ENCODE data around the gene LYPD5. TPM values are rescaled to one million over a fixed set of nuclear protein-coding genes. Genes with fewer than 3 reads are reported as not detected.

The LYPD5 gene
- total and polyA plus RNA-seq, 4 experiments from 2014 or later = 0.27 to 0.97 (median 0.50) TPM

- Mint-ChIP-seq H3K27ac (peak overlapping the region; percentile 77 to 97 (median 95)), H3K36me3 (no peaks in the 10 kb centered on the region), H3K4me1 (peaks cover 32 to 60% (median 43%) of the 10 kb centered on the region in 4 donors), H3K27me3 (peaks cover 0 to 2% of the 10 kb centered on the region in 2 donors), H3K4me3 (peak overlapping the region; percentile 65 to 86 (median 78)), H3K9me3 (peaks cover 0 to 1% (median 0%) of the 10 kb centered on the region in 8 donors)
- Histone ChIP-seq H3K27me3 (ENCODE audit: insufficient read depth, low read length) (no peaks in the 10 kb centered on the region), H3K9me3 (ENCODE audit: control insufficient read depth in 1 of 2, low read length in 2 of 2) (no peaks in the 10 kb centered on the region), H3K4me1 (ENCODE audit: insufficient read depth, low read length) (peaks cover 54% of the 10 kb centered on the region), H3K36me3 (ENCODE audit: insufficient read depth, low read length) (no peaks in the 10 kb centered on the region), H3K4me3 (ENCODE audit: low read length in 2 of 2) (peak overlapping the region in 1 of 2 donors; percentile 7), H3K27ac (ENCODE audit: low read depth, low read length) (peak overlapping the region; percentile 46)
- ChIA-PET CTCF (ENCODE audit: partially characterized antibody) (interaction anchor here (0.6 to 4.3 kb wide), 10 partner anchors 8 to 116 kb away, joined by 3 to 65 read pairs (median 4); partner anchors contain the start of gene SMG9), POLR2A (ENCODE audit: partially characterized antibody) (interaction anchor here (0.8 to 2.3 kb wide), 9 partner anchors 9 to 230 kb away, joined by 3 to 22 read pairs (median 5); partner anchors contain the start of gene SMG9)
- DNase-seq = peak; percentile 45 to 76 (median 54)
- intact Hi-C loops (cut with micrococcal nuclease) = loop anchor here (2.0 to 10.0 kb wide), 3 partner anchors 24 to 220 kb away; no protein-coding TSS in a partner anchor
These were observed 17.8 kb downstream of the LYPD5 start for GRCh38 chr19:43784241-43784980.

- peaks cover 37 to 67% (median 49%) of the 10 kb centered on the region in 4 donors for H3K4me1 Mint-ChIP-seq
- H3K4me1 ChIP-seq (ENCODE audit: insufficient read depth, low read length) = peaks cover 62% of the 10 kb centered on the region
- intact Hi-C loops (cut with micrococcal nuclease) = loop anchor here (2.0 to 10.0 kb wide), 3 partner anchors 25 to 219 kb away; no protein-coding TSS in a partner anchor
- H3K36me3 Mint-ChIP-seq = no peaks in the 10 kb centered on the region
- peak overlapping the region in 1 of 2 donors; percentile 7 for H3K4me3 ChIP-seq (ENCODE audit: low read length in 2 of 2)
- H3K4me3 Mint-ChIP-seq = peak overlapping the region; percentile 51 to 86 (median 78)
- H3K9me3 Mint-ChIP-seq = peaks cover 0 to 1% (median 0%) of the 10 kb centered on the region in 8 donors
- H3K27me3 Mint-ChIP-seq = no peaks in the 10 kb centered on the region
- no peaks in the 10 kb centered on the region for H3K36me3 ChIP-seq (ENCODE audit: insufficient read depth, low read length)
- H3K27me3 ChIP-seq (ENCODE audit: insufficient read depth, low read length) = no peaks in the 10 kb centered on the region
- peak overlapping the region; percentile 46 for H3K27ac ChIP-seq (ENCODE audit: low read depth, low read length)
- CTCF ChIA-PET (ENCODE audit: partially characterized antibody) = interaction anchor here (2.3 kb wide), 1 partner anchor 115 kb away, joined by 13 read pairs; no protein-coding TSS in a partner anchor
- DNase-seq = no peak
- no peaks in the 10 kb centered on the region for H3K9me3 ChIP-seq (ENCODE audit: control insufficient read depth in 1 of 2, low read length in 2 of 2)
- H3K27ac Mint-ChIP-seq = peak overlapping the region; percentile 77 to 97 (median 95)
- POLR2A ChIA-PET (ENCODE audit: partially characterized antibody) = interaction anchor here (1.8 to 2.3 kb wide), 3 partner anchors 18 to 32 kb away, joined by 5 to 18 read pairs (median 12); partner anchors contain the start of gene SMG9
These were observed 18.6 kb downstream of the LYPD5 start for GRCh38 chr19:43783636-43784035.

DNA sequence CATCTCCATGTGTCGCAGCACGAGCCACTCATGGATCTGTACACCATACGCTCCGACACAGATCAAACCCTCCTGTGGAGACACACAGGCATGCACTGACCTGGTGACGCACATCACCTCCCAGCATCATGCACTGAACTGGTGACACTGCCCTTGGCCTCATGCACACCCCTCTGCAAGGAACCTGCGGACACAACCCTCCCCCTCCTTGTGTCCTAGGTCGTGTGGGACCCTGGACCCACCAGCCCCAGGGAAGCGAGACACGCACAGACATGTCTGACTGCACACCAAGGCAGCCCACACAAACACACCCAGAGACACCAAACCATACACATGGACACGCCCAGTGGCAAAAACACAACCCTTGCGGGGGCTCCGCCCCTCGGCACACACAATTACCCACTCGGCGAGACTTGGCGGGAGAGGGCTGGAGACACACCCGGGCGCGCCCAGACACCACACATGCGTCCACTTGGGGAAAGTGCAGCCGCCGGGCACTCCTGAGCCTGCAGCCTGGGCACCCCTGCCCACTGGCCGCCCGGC, 19.5 kb downstream of the LYPD5 start:
- POLR2A ChIA-PET (ENCODE audit: partially characterized antibody) = interaction anchor here (3.2 kb wide), 1 partner anchor 37 kb away, joined by 13 read pairs; no protein-coding TSS in a partner anchor
- intact Hi-C loops (cut with micrococcal nuclease) = loop anchor here (10.0 kb wide), 1 partner anchor 218 kb away; no protein-coding TSS in a partner anchor
- Histone ChIP-seq H3K36me3 (ENCODE audit: insufficient read depth, low read length) (no peaks in the 10 kb centered on the region), H3K4me1 (ENCODE audit: insufficient read depth, low read length) (peaks cover 71% of the 10 kb centered on the region), H3K9me3 (ENCODE audit: control insufficient read depth in 1 of 2, low read length in 2 of 2) (no peaks in the 10 kb centered on the region), H3K27ac (ENCODE audit: low read depth, low read length) (no peak overlapping the region), H3K4me3 (ENCODE audit: low read length in 2 of 2) (no peak overlapping the region), H3K27me3 (ENCODE audit: insufficient read depth, low read length) (no peaks in the 10 kb centered on the region)
- Mint-ChIP-seq H3K9me3 (peaks cover 0 to 1% (median 0%) of the 10 kb centered on the region in 8 donors), H3K36me3 (no peaks in the 10 kb centered on the region), H3K4me3 (peak overlapping the region; percentile 52 to 92 (median 84)), H3K27ac (peak overlapping the region; percentile 43 to 96 (median 93)), H3K4me1 (peaks cover 44 to 76% (median 57%) of the 10 kb centered on the region in 4 donors), H3K27me3 (no peaks in the 10 kb centered on the region)
- peak in 2 of 5 donors; percentile 33 to 46 for DNase-seq
- CTCF ChIA-PET (ENCODE audit: partially characterized antibody) = interaction anchor here (1.4 kb wide), 1 partner anchor 114 kb away, joined by 3 read pairs; no protein-coding TSS in a partner anchor

DNA sequence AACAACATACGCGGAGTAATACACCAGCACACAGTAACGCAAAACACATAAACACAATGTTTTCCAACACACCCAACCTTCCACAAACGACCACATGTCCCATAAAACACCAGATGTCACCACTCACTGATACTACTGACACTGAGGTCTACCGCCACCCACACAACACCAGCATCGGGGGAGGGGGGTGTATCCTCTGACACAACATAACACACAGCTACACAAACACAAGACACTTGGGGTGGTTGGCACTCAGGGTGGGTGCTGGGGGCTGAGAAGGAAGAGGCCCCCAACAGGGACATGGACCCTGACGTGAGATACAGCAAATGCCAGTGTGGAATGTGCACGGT, 20.0 kb downstream of the LYPD5 start:
- Mint-ChIP-seq H3K27ac (peak overlapping the region; percentile 14 to 96 (median 91)), H3K4me1 (peaks cover 47 to 81% (median 61%) of the 10 kb centered on the region in 4 donors), H3K27me3 (no peaks in the 10 kb centered on the region), H3K4me3 (peak overlapping the region; percentile 52 to 92 (median 84)), H3K9me3 (peaks cover 0 to 1% (median 0%) of the 10 kb centered on the region in 8 donors), H3K36me3 (peaks cover 0 to under 1% of the 10 kb centered on the region in 2 donors)
- no peak overlapping the region for H3K27ac ChIP-seq (ENCODE audit: low read depth, low read length)
- DNase-seq = no peak
- intact Hi-C loops (cut with micrococcal nuclease) = loop anchor here (10.0 kb wide), 1 partner anchor 217 kb away; no protein-coding TSS in a partner anchor
- H3K4me1 ChIP-seq (ENCODE audit: insufficient read depth, low read length) = peaks cover 76% of the 10 kb centered on the region
- H3K4me3 ChIP-seq (ENCODE audit: low read length in 2 of 2) = no peak overlapping the region
- H3K27me3 ChIP-seq (ENCODE audit: insufficient read depth, low read length) = no peaks in the 10 kb centered on the region
- no peaks in the 10 kb centered on the region for H3K9me3 ChIP-seq (ENCODE audit: control insufficient read depth in 1 of 2, low read length in 2 of 2)
- no peaks in the 10 kb centered on the region for H3K36me3 ChIP-seq (ENCODE audit: insufficient read depth, low read length)
- ChIA-PET CTCF (ENCODE audit: partially characterized antibody) (interaction anchor here (0.9 to 8.1 kb wide), 3 partner anchors 16 to 114 kb away, joined by 3 to 94 read pairs (median 3); no protein-coding TSS in a partner anchor), POLR2A (ENCODE audit: partially characterized antibody) (interaction anchor here (3.2 to 7.8 kb wide), 3 partner anchors 15 to 37 kb away, joined by 13 to 106 read pairs (median 104); partner anchors contain the start of gene SMG9)

DNA sequence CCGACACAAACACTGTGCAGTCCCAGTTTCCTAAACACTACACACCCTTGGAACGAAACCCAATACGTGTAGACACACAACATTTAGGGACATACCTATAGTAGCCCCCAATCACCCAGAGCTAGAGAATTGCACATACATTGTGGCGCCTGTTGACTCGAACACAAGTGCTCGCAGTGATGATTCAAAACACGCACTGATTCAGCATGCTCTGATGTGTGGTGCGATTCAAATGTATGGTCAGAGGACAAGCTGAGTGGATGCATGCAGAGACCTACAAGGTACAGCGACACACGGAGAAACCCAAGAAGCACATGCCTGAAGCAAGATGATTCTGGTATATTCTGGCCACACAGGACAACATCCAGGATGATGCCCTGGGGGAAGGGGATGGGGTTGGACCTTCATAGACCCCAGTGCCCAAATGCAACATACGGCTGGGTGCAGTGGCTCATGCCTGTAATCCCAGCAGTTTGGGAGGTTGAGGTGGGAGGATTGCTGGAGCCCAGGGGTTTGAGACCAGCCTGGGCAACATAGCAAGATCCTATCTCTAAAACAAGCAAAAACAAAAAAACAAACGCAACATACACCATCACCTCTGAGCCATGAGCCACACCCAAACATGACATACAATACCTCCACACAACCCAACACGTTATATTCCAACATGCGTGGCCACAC, 20.5 kb downstream of the LYPD5 start:
- no peak for DNase-seq
- Histone ChIP-seq H3K9me3 (ENCODE audit: control insufficient read depth in 1 of 2, low read length in 2 of 2) (no peaks in the 10 kb centered on the region), H3K27ac (ENCODE audit: low read depth, low read length) (peak overlapping the region; percentile 67), H3K4me3 (ENCODE audit: low read length in 2 of 2) (no peak overlapping the region), H3K36me3 (ENCODE audit: insufficient read depth, low read length) (no peaks in the 10 kb centered on the region), H3K27me3 (ENCODE audit: insufficient read depth, low read length) (no peaks in the 10 kb centered on the region), H3K4me1 (ENCODE audit: insufficient read depth, low read length) (peaks cover 81% of the 10 kb centered on the region)
- ChIA-PET CTCF (ENCODE audit: partially characterized antibody) (interaction anchor here (0.9 to 8.1 kb wide), 3 partner anchors 15 to 113 kb away, joined by 3 to 94 read pairs (median 3); no protein-coding TSS in a partner anchor), POLR2A (ENCODE audit: partially characterized antibody) (interaction anchor here (1.0 to 7.8 kb wide), 5 partner anchors 14 to 36 kb away, joined by 3 to 106 read pairs (median 13); partner anchors contain the start of gene SMG9)
- Mint-ChIP-seq H3K4me3 (peak overlapping the region; percentile 82 to 92 (median 86)), H3K9me3 (peaks cover 0 to 1% (median 0%) of the 10 kb centered on the region in 8 donors), H3K27me3 (no peaks in the 10 kb centered on the region), H3K36me3 (peaks cover 0 to 5% of the 10 kb centered on the region in 2 donors), H3K27ac (peak overlapping the region; percentile 85 to 96 (median 92)), H3K4me1 (peaks cover 51 to 86% (median 66%) of the 10 kb centered on the region in 4 donors)
- intact Hi-C loops (cut with micrococcal nuclease) = loop anchor here (10.0 kb wide), 1 partner anchor 217 kb away; no protein-coding TSS in a partner anchor
